Panc1 (cell line): ENCODE results near the gene PRKCA. TPM values are rescaled to one million over a fixed set of nuclear protein-coding genes. Genes with fewer than 3 reads are reported as not detected.

Experiments
- ATAC-seq: fragments of 200-7000 bp; cut with Tn5 transposase; 2 replicates; pipeline ENCODE4 v1.9.1; 2020; ENCODE audit warnings: mild to moderate bottlenecking, moderate library complexity
- BruUV-seq: library from RNA; stranded (reverse); fragments of 400-500 nt; replicated peaks from 2 replicates; lab custom pipeline; 2021; lab: Mats Ljungman, UMichigan
- CTCF ChIA-PET: fragments of 300-600 bp; sonication (Branson Sonifier 250); formaldehyde crosslinking; loops from one replicate; lab custom pipeline; 2022; ENCODE audit warnings: antibody characterized with exemption; lab: Charles Lee
- POLR2A ChIA-PET: fragments of 300-600 bp; sonication (Branson Sonifier 250); formaldehyde crosslinking; loops from one replicate; lab custom pipeline; 2022; ENCODE audit warnings: antibody characterized with exemption; lab: Charles Lee
- DNase-seq: peaks from one replicate; pipeline ENCODE4 v3.0.0-alpha.2; 2010; ENCODE audit warnings: low read depth, low spot score
- H3K27ac ChIP-seq: 2 replicates; pipeline ENCODE4 v1.5.1; 2011; ENCODE audit warnings: mild to moderate bottlenecking, low read length, inconsistent platforms
- H3K27me3 ChIP-seq: fragments of 200-500 bp; sonication (Bioruptor generic); 2 replicates; pipeline ENCODE4 v1.6.0; 2014; ENCODE audit warnings: low read length, inconsistent platforms; ENCODE audit not compliant: control insufficient read depth, insufficient read depth
- H3K36me3 ChIP-seq: fragments of 200-500 bp; sonication (Bioruptor generic); 2 replicates; pipeline ENCODE4 v1.5.1; 2014; ENCODE audit warnings: inconsistent platforms, mild to moderate bottlenecking, low read length, moderate library complexity; ENCODE audit not compliant: control insufficient read depth, insufficient read depth
- H3K4me1 ChIP-seq: 2 replicates; pipeline ENCODE4 v1.5.1; 2011; ENCODE audit warnings: inconsistent platforms, mild to moderate bottlenecking, low read length, moderate library complexity; ENCODE audit not compliant: control insufficient read depth, insufficient read depth
- H3K4me3 ChIP-seq, 2 experiments: 2 replicates each; pipeline ENCODE4 v1.5.1; 2011 to 2012; ENCODE audit warnings: low read depth in 2 of 2, low read length in 2 of 2, mild to moderate bottlenecking in 2 of 2, inconsistent platforms in 1 of 2, moderate library complexity in 1 of 2
- H3K9me3 ChIP-seq: fragments of 200-500 bp; sonication (Bioruptor generic); 2 replicates; pipeline ENCODE4 v1.5.1; 2014; ENCODE audit warnings: low read depth, mild to moderate bottlenecking, inconsistent platforms, low read length, moderate library complexity; ENCODE audit not compliant: control insufficient read depth, insufficient read depth
- POLR2AphosphoS5 ChIP-seq: IDR thresholded peaks from 2 replicates; pipeline ENCODE4 v1.6.1; 2012; ENCODE audit warnings: mild to moderate bottlenecking, low read depth, low read length, moderate library complexity
- SIN3A ChIP-seq: IDR thresholded peaks from 2 replicates; pipeline ENCODE4 v1.6.1; 2012; ENCODE audit warnings: low read depth, mild to moderate bottlenecking, low read length, moderate library complexity, borderline replicate concordance; ENCODE audit not compliant: insufficient read depth
- TCF7L2 ChIP-seq: IDR thresholded peaks from 2 replicates; pipeline ENCODE4 v1.6.1; 2011; ENCODE audit warnings: mild to moderate bottlenecking, low read depth, low read length, inconsistent platforms
- in situ Hi-C: cut with HindIII; loops from 2 replicates; pipeline ENCODE4 v1.10.0; 2016; ENCODE audit warnings: low sequenced_read_pairs, low pct_unique_long_range_greater_than_20kb
- intact Hi-C: fragments of 100-400 bp; cut with micrococcal nuclease; formaldehyde crosslinking; loops from one replicate; pipeline ENCODE4 v1.10.0; 2022; ENCODE audit not compliant: unreplicated experiment
- total RNA-seq: library from RNA; stranded (reverse); gene quantifications from one replicate; pipeline ENCODE4 v1.2.1, GENCODE V29; 2021; ENCODE audit not compliant: unreplicated experiment
- TF ChIP-seq, protein P1 (sequence below), 2 experiments: IDR thresholded peaks; 2 replicates each; pipeline ENCODE4 v1.6.1; 2011 to 2012; ENCODE audit warnings: low read depth in 2 of 2, control low read depth in 1 of 2, low read length in 1 of 2, mild to moderate bottlenecking in 1 of 2, moderate library complexity in 1 of 2; ENCODE audit not compliant: insufficient read depth in 1 of 2
- TF ChIP-seq, protein P2 (sequence below): fragments of 450-650 bp; IDR thresholded peaks from 2 replicates; pipeline ENCODE4 v1.5.1; 2017; ENCODE audit warnings: mild to moderate bottlenecking

The PRKCA gene
- total RNA-seq, 1 experiment from 2014 or later = 53.0 TPM

DNA sequence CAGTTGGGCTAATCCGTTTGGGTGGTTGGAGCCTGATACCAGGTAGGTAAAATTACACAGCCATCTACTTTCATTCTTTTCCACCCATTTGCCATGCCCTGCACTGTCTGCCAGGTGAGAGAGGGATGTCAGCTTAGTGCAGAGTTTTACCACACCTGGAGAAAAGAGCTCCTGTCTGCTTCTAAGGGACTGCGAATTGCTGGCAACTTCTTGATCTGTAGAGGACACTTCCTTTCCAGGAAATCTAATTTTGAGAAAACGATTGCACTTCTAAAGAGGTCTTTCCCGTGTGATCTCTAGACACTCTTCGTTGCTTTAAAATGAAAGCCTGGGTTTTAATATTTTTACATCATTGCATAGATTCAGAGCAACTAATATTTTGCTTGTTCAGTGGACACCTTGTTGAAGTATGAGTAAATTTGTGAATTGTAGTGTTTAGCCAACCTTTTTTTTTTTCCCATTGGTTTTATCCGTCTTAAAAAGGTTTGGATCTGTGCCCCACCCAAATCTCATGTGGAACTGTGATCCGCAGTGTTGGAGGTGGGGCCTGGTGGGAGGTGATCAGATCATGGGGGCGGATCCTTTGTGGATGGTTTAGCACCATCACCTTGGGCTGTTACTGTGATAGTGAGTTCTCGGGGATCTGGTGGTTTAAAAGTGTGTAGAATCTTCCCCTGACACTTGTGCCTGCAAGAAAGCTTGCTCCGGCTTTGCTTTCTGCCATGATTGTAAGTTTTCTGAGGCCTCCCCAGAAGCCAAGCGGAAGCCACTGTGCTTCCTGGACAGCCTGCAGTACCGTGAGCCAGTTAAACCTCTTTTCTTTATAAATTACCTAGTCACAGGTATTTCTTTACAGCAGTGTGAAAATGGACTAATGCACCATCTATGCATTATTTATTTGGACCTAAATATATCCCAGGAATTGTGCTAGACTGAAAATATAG, 104.6 kb downstream of the PRKCA start:
- POLR2A ChIA-PET = no interaction called here
- intact Hi-C loops = no loop called here
- TF ChIP-seq, protein P1, sequence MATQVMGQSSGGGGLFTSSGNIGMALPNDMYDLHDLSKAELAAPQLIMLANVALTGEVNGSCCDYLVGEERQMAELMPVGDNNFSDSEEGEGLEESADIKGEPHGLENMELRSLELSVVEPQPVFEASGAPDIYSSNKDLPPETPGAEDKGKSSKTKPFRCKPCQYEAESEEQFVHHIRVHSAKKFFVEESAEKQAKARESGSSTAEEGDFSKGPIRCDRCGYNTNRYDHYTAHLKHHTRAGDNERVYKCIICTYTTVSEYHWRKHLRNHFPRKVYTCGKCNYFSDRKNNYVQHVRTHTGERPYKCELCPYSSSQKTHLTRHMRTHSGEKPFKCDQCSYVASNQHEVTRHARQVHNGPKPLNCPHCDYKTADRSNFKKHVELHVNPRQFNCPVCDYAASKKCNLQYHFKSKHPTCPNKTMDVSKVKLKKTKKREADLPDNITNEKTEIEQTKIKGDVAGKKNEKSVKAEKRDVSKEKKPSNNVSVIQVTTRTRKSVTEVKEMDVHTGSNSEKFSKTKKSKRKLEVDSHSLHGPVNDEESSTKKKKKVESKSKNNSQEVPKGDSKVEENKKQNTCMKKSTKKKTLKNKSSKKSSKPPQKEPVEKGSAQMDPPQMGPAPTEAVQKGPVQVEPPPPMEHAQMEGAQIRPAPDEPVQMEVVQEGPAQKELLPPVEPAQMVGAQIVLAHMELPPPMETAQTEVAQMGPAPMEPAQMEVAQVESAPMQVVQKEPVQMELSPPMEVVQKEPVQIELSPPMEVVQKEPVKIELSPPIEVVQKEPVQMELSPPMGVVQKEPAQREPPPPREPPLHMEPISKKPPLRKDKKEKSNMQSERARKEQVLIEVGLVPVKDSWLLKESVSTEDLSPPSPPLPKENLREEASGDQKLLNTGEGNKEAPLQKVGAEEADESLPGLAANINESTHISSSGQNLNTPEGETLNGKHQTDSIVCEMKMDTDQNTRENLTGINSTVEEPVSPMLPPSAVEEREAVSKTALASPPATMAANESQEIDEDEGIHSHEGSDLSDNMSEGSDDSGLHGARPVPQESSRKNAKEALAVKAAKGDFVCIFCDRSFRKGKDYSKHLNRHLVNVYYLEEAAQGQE (IDR thresholded peaks at IDR 0.05; ENCODE audit: insufficient read depth in 1 of 2, low read depth in 2 of 2, low read length in 1 of 2) = no peak
- H3K9me3 ChIP-seq = no peaks in the 10 kb centered on the region
- H3K27ac ChIP-seq = no peak overlapping the region
- in situ Hi-C loops = no loop called here
- no peaks in the 10 kb centered on the region for H3K27me3 ChIP-seq
- CTCF ChIA-PET = no interaction called here
- ATAC-seq (no peak), DNase-seq (no peak)
- no peaks in the 10 kb centered on the region; the same call in 1 of the 2 replicates for H3K36me3 ChIP-seq
- peaks cover 36% of the 10 kb centered on the region for H3K4me1 ChIP-seq
- no TSS peak for BruUV-seq
- H3K4me3 ChIP-seq = no peak overlapping the region

DNA sequence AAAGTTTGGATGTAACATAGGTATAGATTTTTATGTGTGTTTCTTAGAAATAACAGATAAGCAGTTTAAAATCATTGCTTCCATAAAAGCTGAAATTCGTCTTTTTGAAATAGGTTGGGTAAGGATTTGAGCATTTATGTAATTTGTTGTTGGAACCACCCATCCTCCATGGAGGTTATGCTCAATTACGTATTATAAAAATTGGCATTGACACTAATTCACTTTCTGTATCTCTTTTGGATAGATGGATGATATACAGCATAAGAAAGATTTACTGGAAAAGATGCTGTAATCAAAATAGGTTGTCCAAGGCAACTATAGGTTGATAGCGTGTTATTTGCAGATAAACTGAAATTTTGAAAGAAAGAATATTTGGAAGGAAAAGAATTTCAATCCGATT, 105.5 kb downstream of the PRKCA start:
- no peak for DNase-seq
- no peak overlapping the region for H3K27ac ChIP-seq
- intact Hi-C loops = no loop called here
- no peak for TF ChIP-seq POLR2AphosphoS5
- TF ChIP-seq, protein P2, sequence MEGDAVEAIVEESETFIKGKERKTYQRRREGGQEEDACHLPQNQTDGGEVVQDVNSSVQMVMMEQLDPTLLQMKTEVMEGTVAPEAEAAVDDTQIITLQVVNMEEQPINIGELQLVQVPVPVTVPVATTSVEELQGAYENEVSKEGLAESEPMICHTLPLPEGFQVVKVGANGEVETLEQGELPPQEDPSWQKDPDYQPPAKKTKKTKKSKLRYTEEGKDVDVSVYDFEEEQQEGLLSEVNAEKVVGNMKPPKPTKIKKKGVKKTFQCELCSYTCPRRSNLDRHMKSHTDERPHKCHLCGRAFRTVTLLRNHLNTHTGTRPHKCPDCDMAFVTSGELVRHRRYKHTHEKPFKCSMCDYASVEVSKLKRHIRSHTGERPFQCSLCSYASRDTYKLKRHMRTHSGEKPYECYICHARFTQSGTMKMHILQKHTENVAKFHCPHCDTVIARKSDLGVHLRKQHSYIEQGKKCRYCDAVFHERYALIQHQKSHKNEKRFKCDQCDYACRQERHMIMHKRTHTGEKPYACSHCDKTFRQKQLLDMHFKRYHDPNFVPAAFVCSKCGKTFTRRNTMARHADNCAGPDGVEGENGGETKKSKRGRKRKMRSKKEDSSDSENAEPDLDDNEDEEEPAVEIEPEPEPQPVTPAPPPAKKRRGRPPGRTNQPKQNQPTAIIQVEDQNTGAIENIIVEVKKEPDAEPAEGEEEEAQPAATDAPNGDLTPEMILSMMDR = no peak
- no peak for TF ChIP-seq TCF7L2
- no peak for TF ChIP-seq SIN3A
- BruUV-seq = no TSS peak
- H3K4me1 ChIP-seq = peaks cover 36% of the 10 kb centered on the region
- POLR2A ChIA-PET = no interaction called here
- H3K36me3 ChIP-seq = no peaks in the 10 kb centered on the region; the same call in 1 of the 2 replicates
- H3K4me3 ChIP-seq = no peak overlapping the region
- H3K9me3 ChIP-seq = no peaks in the 10 kb centered on the region
- H3K27me3 ChIP-seq = no peaks in the 10 kb centered on the region
- no peak for ATAC-seq
- in situ Hi-C loops = no loop called here
- CTCF ChIA-PET = no interaction called here

DNA sequence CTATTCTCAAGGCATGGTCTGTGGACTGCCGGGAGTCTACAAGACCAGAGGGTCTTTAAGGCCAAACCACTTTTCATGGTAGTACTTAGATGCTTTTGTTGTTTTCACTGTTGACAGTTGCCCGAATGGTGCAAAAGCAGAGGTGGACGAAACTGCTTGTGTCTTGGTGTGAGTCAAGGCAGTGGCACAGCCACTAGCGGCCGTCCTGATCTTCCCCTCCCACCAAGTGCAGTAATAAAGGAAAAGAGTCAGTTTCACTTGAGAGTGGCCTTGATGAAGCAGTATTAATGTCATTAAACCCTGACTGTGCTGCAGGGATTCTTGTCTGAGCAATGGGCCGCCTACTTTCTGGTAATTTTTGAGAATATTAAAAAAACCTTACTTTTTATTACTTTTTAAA, 109.1 kb downstream of the PRKCA start:
- H3K4me3 ChIP-seq = no peak overlapping the region
- intact Hi-C loops (no loop called here), in situ Hi-C loops (no loop called here)
- TF ChIP-seq SIN3A (no peak), POLR2AphosphoS5 (no peak), TCF7L2 (no peak)
- TF ChIP-seq, protein P1 (IDR thresholded peaks at IDR 0.05; ENCODE audit: insufficient read depth in 1 of 2, low read depth in 2 of 2, low read length in 1 of 2) = no peak
- TF ChIP-seq, protein P2 = no peak
- no peaks in the 10 kb centered on the region; the same call in 1 of the 2 replicates for H3K36me3 ChIP-seq
- DNase-seq (no peak), ATAC-seq (no peak)
- no peak overlapping the region for H3K27ac ChIP-seq
- CTCF ChIA-PET = no interaction called here
- H3K9me3 ChIP-seq = no peaks in the 10 kb centered on the region
- H3K4me1 ChIP-seq = peaks cover 20% of the 10 kb centered on the region
- POLR2A ChIA-PET = no interaction called here
- H3K27me3 ChIP-seq = no peaks in the 10 kb centered on the region
- BruUV-seq = no TSS peak
